Liver (tissue), 9 donors: Measurements from ENCODE around the gene SFXN5. TPM values are rescaled to one million over a fixed set of nuclear protein-coding genes. Genes with fewer than 3 reads are reported as not detected.
A peak's percentile ranks its signal among the peaks of the same experiment; 100 is the strongest.

Experiments
- DNase-seq: peaks from one replicate; pipeline ENCODE4 v3.0.0-alpha.2; 2017; ENCODE audit warnings: low spot score
- H3K27ac ChIP-seq, 2 donors: one replicate each; pipeline ENCODE4 v1.7.0; 2013; ENCODE audit warnings: inconsistent platforms in 2 of 2, low read length in 2 of 2, control low read depth in 1 of 2, low read depth in 1 of 2, mild to moderate bottlenecking in 1 of 2
- H3K27me3 ChIP-seq, 4 donors: one replicate each; pipeline versions ENCODE4 v1.6.1 to v1.7.0; 2013; ENCODE audit warnings: low read length in 3 of 4, inconsistent platforms in 1 of 4, mild to moderate bottlenecking in 1 of 4, moderate library complexity in 1 of 4; ENCODE audit not compliant: control insufficient read depth in 4 of 4, insufficient read depth in 4 of 4
- H3K36me3 ChIP-seq, 4 donors: one replicate each; pipeline versions ENCODE4 v1.6.1 to v1.7.0; 2013; ENCODE audit warnings: low read length in 3 of 4, mild to moderate bottlenecking in 3 of 4, low read depth in 1 of 4, moderate library complexity in 1 of 4; ENCODE audit not compliant: control insufficient read depth in 4 of 4, insufficient read depth in 3 of 4
- H3K4me1 ChIP-seq, 4 donors: one replicate each; pipeline versions ENCODE4 v1.6.1 to v1.7.0; 2013; ENCODE audit warnings: low read length in 3 of 4, mild to moderate bottlenecking in 3 of 4, moderate library complexity in 1 of 4; ENCODE audit not compliant: control insufficient read depth in 4 of 4, insufficient read depth in 4 of 4
- H3K4me3 ChIP-seq, 3 donors: one replicate each; pipeline versions ENCODE4 v1.6.1 to v1.7.0; 2013; ENCODE audit warnings: low read length in 3 of 3, control low read depth in 1 of 3, low read depth in 1 of 3, mild to moderate bottlenecking in 1 of 3
- H3K9ac ChIP-seq, 2 donors: one replicate each; pipeline ENCODE4 v1.7.0; 2013; ENCODE audit warnings: low read length in 2 of 2, mild to moderate bottlenecking in 2 of 2, moderate library complexity in 2 of 2, control low read depth in 1 of 2, low read depth in 1 of 2
- H3K9me3 ChIP-seq, 4 donors: one replicate each; pipeline versions ENCODE4 v1.6.1 to v1.7.0; 2013; ENCODE audit warnings: low read length in 3 of 4; ENCODE audit not compliant: control insufficient read depth in 4 of 4
- ATF3 ChIP-seq: IDR thresholded peaks from 2 replicates; pipeline ENCODE4 v1.6.1; 2016; ENCODE audit warnings: antibody characterized with exemption
- CTCF ChIP-seq: fragments of 150-350 bp; IDR thresholded peaks from 2 replicates; pipeline ENCODE4 v1.5.1; 2017; ENCODE audit warnings: improper control_type of control experiment, low read depth, low read length; ENCODE audit not compliant: missing input control
- EGR1 ChIP-seq, 2 donors: IDR thresholded peaks; 2 replicates each; pipeline ENCODE4 v1.6.1; 2016 to 2018; ENCODE audit warnings: antibody characterized with exemption in 2 of 2, low read depth in 2 of 2
- FOXA1 ChIP-seq: IDR thresholded peaks from 2 replicates; pipeline ENCODE4 v1.6.1; 2016; ENCODE audit warnings: antibody characterized with exemption
- FOXA2 ChIP-seq: IDR thresholded peaks from 2 replicates; pipeline ENCODE4 v1.6.1; 2016; ENCODE audit warnings: antibody characterized with exemption
- GABPA ChIP-seq, 2 donors: IDR thresholded peaks in 1 of 2; conservative IDR thresholded peaks in 1 of 2; 2 replicates each; pipeline ENCODE4 v1.6.1; 2016; ENCODE audit warnings: antibody characterized with exemption in 2 of 2, mild to moderate bottlenecking in 1 of 2, moderate library complexity in 1 of 2
- HNF4A ChIP-seq, 2 donors: conservative IDR thresholded peaks; 2 replicates each; pipeline ENCODE4 v1.6.1; 2016; ENCODE audit warnings: antibody characterized with exemption in 2 of 2, mild to moderate bottlenecking in 2 of 2
- HNF4G ChIP-seq: IDR thresholded peaks from 2 replicates; pipeline ENCODE4 v1.6.1; 2016; ENCODE audit warnings: antibody characterized with exemption
- JUND ChIP-seq, 2 donors: IDR thresholded peaks; 2 replicates each; pipeline ENCODE4 v1.6.1; 2016; ENCODE audit warnings: antibody characterized with exemption in 2 of 2
- MAX ChIP-seq: IDR thresholded peaks from 2 replicates; pipeline ENCODE4 v1.6.1; 2016; ENCODE audit warnings: antibody characterized with exemption
- NR2F2 ChIP-seq: IDR thresholded peaks from 2 replicates; pipeline ENCODE4 v1.6.1; 2016; ENCODE audit warnings: antibody characterized with exemption
- RAD21 ChIP-seq, 2 donors: IDR thresholded peaks; 2 replicates each; pipeline ENCODE4 v1.6.1; 2016; ENCODE audit warnings: antibody characterized with exemption in 2 of 2, mild to moderate bottlenecking in 2 of 2
- REST ChIP-seq: IDR thresholded peaks from 2 replicates; pipeline ENCODE4 v1.6.1; 2016; ENCODE audit warnings: antibody characterized with exemption, mild to moderate bottlenecking
- RXRA ChIP-seq, 2 donors: IDR thresholded peaks; 2 replicates each; pipeline ENCODE4 v1.6.1; 2017 to 2018; ENCODE audit warnings: antibody characterized with exemption in 2 of 2, mild to moderate bottlenecking in 1 of 2
- SP1 ChIP-seq: IDR thresholded peaks from 2 replicates; pipeline ENCODE4 v1.6.1; 2018; ENCODE audit warnings: antibody characterized with exemption, mild to moderate bottlenecking
- TAF1 ChIP-seq: conservative IDR thresholded peaks from 2 replicates; pipeline ENCODE4 v1.6.1; 2016; ENCODE audit warnings: antibody characterized with exemption, mild to moderate bottlenecking
- YY1 ChIP-seq: IDR thresholded peaks from 2 replicates; pipeline ENCODE4 v1.6.1; 2016; ENCODE audit warnings: antibody characterized with exemption, mild to moderate bottlenecking
- ZBTB33 ChIP-seq: IDR thresholded peaks from 2 replicates; pipeline ENCODE4 v1.6.1; 2016; ENCODE audit warnings: antibody characterized with exemption
- WGBS: extraction: QIAGEN DNeasy Blood & Tissue Kit; methylation state at CpG from one replicate; pipeline ENCODE4 v1.1.7; 2013; 5-methylcytosine and 5-hydroxymethylcytosine counted together
- polyA plus RNA-seq, 2 donors: library from polyadenylated mRNA; stranded (reverse) in 1 of 2; unstranded in 1 of 2; fragments of 200-250 nt in 1 of 2; fragments of >200 nt in 1 of 2; fragmentation: Nextera tagmentation in 1 of 2; extraction: Ambion mirVana in 1 of 2; gene quantifications; one replicate each; pipeline versions ENCODE4 v1.2.1 to v1.2.3, GENCODE V29; 2013 to 2015
- total RNA-seq, 2 donors: library from RNA; depleted of rRNA; stranded (reverse); fragments of >200 nt; gene quantifications; one replicate each; pipeline ENCODE4 v1.2.3, GENCODE V29; 2014
- donor health status: healthy.
- donor health status: healthy.
- donor health status: healthy.
- donor health status: healthy.
- donor health status: healthy.

SFXN5 gene
- total and polyA plus RNA-seq, 4 donors = 23.3 to 58.2 (median 29.5) TPM

- no peak for TF ChIP-seq ZBTB33
Measured at GRCh38 chr2:73087311-73087710, 15.8 kb upstream of the SFXN5 start (continued).

- H3K27ac ChIP-seq = no peak overlapping the region
- peaks cover 0 to 7% (median 2%) of the 10 kb centered on the region in 4 donors for H3K4me1 ChIP-seq
- H3K27me3 ChIP-seq = no peaks in the 10 kb centered on the region
- TF ChIP-seq TAF1 = no peak
- no peak for TF ChIP-seq ATF3
- no peak for TF ChIP-seq NR2F2
- TF ChIP-seq FOXA1 = no peak
- peak; percentile 96 for TF ChIP-seq CTCF
- no peak for TF ChIP-seq HNF4A (conservative IDR thresholded peaks at IDR 0.05)
- no peak for TF ChIP-seq HNF4G
- TF ChIP-seq REST = no peak
- TF ChIP-seq GABPA (IDR thresholded peaks at IDR 0.05 in 1 of 2, conservative IDR thresholded peaks at IDR 0.05 in 1 of 2) = no peak
- TF ChIP-seq MAX = no peak
- TF ChIP-seq SP1 = no peak
- no peak for TF ChIP-seq YY1
- no peak for TF ChIP-seq EGR1 (IDR thresholded peaks at IDR 0.05; ENCODE audit: low read depth in 2 of 2)
- TF ChIP-seq FOXA2 = no peak
- TF ChIP-seq RXRA (IDR thresholded peaks at IDR 0.05) = no peak
- TF ChIP-seq JUND (IDR thresholded peaks at IDR 0.05) = no peak
- no peak for TF ChIP-seq ZBTB33
- peak; percentile 96 for TF ChIP-seq RAD21 (IDR thresholded peaks at IDR 0.05)
- H3K36me3 ChIP-seq = peaks cover 0 to 6% (median 0%) of the 10 kb centered on the region in 4 donors
- peak; percentile 84 for DNase-seq
- H3K9ac ChIP-seq = no peak overlapping the region
- H3K4me3 ChIP-seq = no peak overlapping the region
- no peaks in the 10 kb centered on the region for H3K9me3 ChIP-seq
- WGBS = 17% methylated on average over 6 of the region's 6 CpGs
Measured at GRCh38 chr2:73085691-73086090, 14.2 kb upstream of the SFXN5 start.
